KMS-11 (cell line): ENCODE data around the gene POU6F2.

ENCODE experiments used
- H2AFZ ChIP-seq: fragments of 200-600 bp; sonication (generic); 2 replicates; pipeline ENCODE4 v1.6.1; 2016; ENCODE audit warnings: antibody characterized with exemption, mixed run types, low read depth
- H3K27ac ChIP-seq: fragments of 200-600 bp; sonication (generic); 2 replicates; pipeline ENCODE4 v1.6.1; 2016; ENCODE audit warnings: mild to moderate bottlenecking, mixed run types
- H3K27me3 ChIP-seq: fragments of 200-600 bp; sonication (generic); 2 replicates; pipeline ENCODE4 v1.6.1; 2017; ENCODE audit warnings: mild to moderate bottlenecking, low read depth, mixed run types, moderate library complexity; ENCODE audit not compliant: insufficient read depth
- H3K36me3 ChIP-seq: fragments of 200-600 bp; sonication (generic); 2 replicates; pipeline ENCODE4 v1.6.1; 2017; ENCODE audit warnings: mild to moderate bottlenecking, mixed run types; ENCODE audit not compliant: insufficient read depth
- H3K4me1 ChIP-seq: fragments of 200-600 bp; sonication (generic); 2 replicates; pipeline ENCODE4 v1.6.1; 2016; ENCODE audit warnings: mild to moderate bottlenecking, low read depth, mixed run types; ENCODE audit not compliant: poor library complexity, severe bottlenecking
- H3K4me2 ChIP-seq: fragments of 200-600 bp; sonication (generic); 2 replicates; pipeline ENCODE4 v1.7.0; 2016; ENCODE audit warnings: mild to moderate bottlenecking, mixed run types
- H3K4me3 ChIP-seq: fragments of 200-600 bp; sonication (generic); IDR thresholded peaks from 2 replicates; pipeline ENCODE4 v1.6.1; 2017; ENCODE audit warnings: low read depth, low read length, mixed read lengths; ENCODE audit not compliant: insufficient read depth
- H3K79me2 ChIP-seq: fragments of 200-600 bp; sonication (generic); 2 replicates; pipeline ENCODE4 v1.6.1; 2016; ENCODE audit warnings: low read depth, mixed run types; ENCODE audit not compliant: insufficient read depth
- H3K9ac ChIP-seq: fragments of 200-600 bp; sonication (generic); 2 replicates; pipeline ENCODE4 v1.6.1; 2016; ENCODE audit warnings: mild to moderate bottlenecking, mixed run types
- H4K20me1 ChIP-seq: fragments of 200-600 bp; sonication (generic); 2 replicates; pipeline ENCODE4 v1.6.1; 2016; ENCODE audit warnings: mild to moderate bottlenecking, mixed run types; ENCODE audit not compliant: insufficient read depth
- TF ChIP-seq, protein P1 (sequence below): fragments of 200-600 bp; sonication (generic); conservative IDR thresholded peaks from 2 replicates; pipeline ENCODE4 v1.6.1; 2017; ENCODE audit warnings: low read depth, mild to moderate bottlenecking, antibody characterized with exemption, low read length, moderate library complexity, mixed read lengths

Gene POU6F2

DNA sequence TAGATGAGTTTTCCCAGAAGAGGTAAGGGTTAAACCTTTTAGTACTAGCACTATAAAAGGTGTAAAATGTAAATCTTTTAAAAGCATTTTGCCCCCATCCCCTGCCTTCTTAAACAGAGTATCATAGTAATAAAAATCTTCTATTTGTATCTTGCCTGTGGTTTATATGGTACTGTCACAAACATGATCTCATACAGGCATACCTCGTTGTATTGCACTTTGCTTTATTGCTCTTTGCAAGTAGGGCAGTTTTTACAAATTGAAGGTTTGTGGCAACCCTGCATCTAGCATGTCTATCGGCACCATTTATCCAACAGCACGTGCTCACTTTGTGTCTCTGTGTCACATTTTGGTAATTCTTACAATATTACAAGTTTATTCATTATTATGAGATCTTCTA, 389.7 kb downstream of the POU6F2 start:
- Histone ChIP-seq H3K4me3 (no peak overlapping the region), H3K36me3 (no peaks in the 10 kb centered on the region), H2AFZ (no peak overlapping the region), H3K4me2 (no peak overlapping the region), H3K27me3 (no peaks in the 10 kb centered on the region), H3K27ac (no peak overlapping the region), H3K4me1 (no peaks in the 10 kb centered on the region), H3K9ac (no peak overlapping the region), H3K79me2 (no peaks in the 10 kb centered on the region), H4K20me1 (no peaks in the 10 kb centered on the region)
- TF ChIP-seq, protein P1, sequence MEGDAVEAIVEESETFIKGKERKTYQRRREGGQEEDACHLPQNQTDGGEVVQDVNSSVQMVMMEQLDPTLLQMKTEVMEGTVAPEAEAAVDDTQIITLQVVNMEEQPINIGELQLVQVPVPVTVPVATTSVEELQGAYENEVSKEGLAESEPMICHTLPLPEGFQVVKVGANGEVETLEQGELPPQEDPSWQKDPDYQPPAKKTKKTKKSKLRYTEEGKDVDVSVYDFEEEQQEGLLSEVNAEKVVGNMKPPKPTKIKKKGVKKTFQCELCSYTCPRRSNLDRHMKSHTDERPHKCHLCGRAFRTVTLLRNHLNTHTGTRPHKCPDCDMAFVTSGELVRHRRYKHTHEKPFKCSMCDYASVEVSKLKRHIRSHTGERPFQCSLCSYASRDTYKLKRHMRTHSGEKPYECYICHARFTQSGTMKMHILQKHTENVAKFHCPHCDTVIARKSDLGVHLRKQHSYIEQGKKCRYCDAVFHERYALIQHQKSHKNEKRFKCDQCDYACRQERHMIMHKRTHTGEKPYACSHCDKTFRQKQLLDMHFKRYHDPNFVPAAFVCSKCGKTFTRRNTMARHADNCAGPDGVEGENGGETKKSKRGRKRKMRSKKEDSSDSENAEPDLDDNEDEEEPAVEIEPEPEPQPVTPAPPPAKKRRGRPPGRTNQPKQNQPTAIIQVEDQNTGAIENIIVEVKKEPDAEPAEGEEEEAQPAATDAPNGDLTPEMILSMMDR, result no peak

DNA sequence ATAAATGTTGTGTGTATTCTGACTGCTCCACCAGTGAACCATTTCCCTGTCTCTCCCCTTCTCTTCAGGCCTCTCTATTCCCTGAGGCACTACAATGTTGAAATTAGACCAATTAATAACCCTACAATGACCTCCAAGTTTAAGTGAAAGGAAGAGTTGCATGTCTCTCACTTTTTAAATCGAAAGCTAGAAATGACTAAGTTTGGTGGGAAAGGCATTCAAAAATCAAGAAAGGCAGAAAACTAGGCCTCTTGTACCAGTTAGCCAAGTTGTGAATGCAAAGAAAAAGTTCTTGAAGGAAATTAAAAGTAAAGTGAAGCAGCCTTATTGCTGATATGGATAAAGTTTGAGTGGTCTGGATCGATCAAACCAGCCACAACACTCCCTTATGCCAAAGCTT, 390.2 kb downstream of the POU6F2 start:
- Histone ChIP-seq H4K20me1 (no peaks in the 10 kb centered on the region), H3K79me2 (no peaks in the 10 kb centered on the region)

DNA sequence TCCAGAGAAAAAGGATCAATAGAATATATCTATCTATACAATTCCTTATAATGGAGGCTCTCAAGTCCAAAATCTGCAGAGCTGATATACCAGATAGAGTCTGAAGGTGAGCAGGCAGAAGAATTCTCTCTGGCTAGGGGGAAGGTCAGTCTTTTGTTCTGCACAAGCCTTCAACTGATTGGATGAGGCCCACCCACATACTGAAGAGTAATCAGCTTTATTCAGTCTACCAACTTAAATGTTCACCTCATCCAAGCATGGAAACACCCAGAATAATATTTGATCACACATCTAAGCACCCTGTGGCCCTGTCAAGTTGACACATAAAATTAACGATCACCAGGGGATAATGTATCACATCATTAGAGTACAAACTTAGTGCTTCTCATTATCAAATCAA, 394.7 kb downstream of the POU6F2 start:
- H3K4me3 ChIP-seq, result no peak overlapping the region
- no peaks in the 10 kb centered on the region for H4K20me1 ChIP-seq
- no peak overlapping the region for H3K4me2 ChIP-seq
- H3K9ac ChIP-seq, result no peak overlapping the region
- no peak overlapping the region for H2AFZ ChIP-seq
- no peaks in the 10 kb centered on the region for H3K79me2 ChIP-seq
- H3K27me3 ChIP-seq, result no peaks in the 10 kb centered on the region
- no peak overlapping the region for H3K27ac ChIP-seq
- no peaks in the 10 kb centered on the region for H3K36me3 ChIP-seq
- no peaks in the 10 kb centered on the region for H3K4me1 ChIP-seq
- TF ChIP-seq, protein P1, result no peak

More for the DNA sequence above, 390.2 kb downstream of the POU6F2 start:
- TF ChIP-seq, protein P1, result no peak
- Histone ChIP-seq H3K9ac (no peak overlapping the region), H3K4me2 (no peak overlapping the region), H3K36me3 (no peaks in the 10 kb centered on the region), H3K27me3 (no peaks in the 10 kb centered on the region), H3K27ac (no peak overlapping the region), H3K4me3 (no peak overlapping the region), H2AFZ (no peak overlapping the region), H3K4me1 (no peaks in the 10 kb centered on the region)

DNA sequence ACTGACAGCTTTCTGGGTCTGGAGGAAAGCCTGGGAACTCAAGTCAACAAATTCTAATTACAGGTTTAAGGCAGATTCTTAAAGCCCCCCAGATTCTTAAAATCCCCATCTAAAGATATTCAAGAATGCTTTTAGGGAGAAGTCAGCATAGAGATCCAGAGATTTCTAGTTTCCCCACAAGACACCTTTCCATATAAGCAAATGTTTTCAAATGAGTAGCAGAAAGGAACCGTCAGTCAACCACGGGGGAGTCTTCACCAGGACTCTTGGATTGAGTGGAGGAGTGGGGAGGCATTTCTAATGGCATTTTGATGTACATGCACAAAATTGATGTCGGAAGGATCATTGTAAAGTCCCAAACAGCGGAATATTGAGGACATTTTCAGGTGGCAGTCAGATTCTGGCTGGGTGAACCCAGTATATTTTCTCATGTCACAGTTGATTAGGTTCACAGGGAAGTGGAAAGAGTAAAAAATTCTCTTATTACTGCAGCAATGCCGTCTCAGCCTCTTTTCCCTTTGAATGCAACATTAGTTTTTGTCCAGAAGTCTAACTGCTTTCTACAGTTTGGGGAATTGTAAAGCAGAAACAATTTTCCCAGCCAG, 396.8 kb downstream of the POU6F2 start:
- no peaks in the 10 kb centered on the region for H3K36me3 ChIP-seq
- H3K4me3 ChIP-seq, result no peak overlapping the region
- no peaks in the 10 kb centered on the region for H3K27me3 ChIP-seq
- H3K27ac ChIP-seq, result no peak overlapping the region
- H3K9ac ChIP-seq, result no peak overlapping the region
- no peaks in the 10 kb centered on the region for H4K20me1 ChIP-seq
- H3K4me1 ChIP-seq, result no peaks in the 10 kb centered on the region
- TF ChIP-seq, protein P1, result no peak
- H3K79me2 ChIP-seq, result no peaks in the 10 kb centered on the region
- H2AFZ ChIP-seq, result no peak overlapping the region
- no peak overlapping the region for H3K4me2 ChIP-seq
